ENCODE data around the gene PXK.
"Not testable (repeated sequence)": the region's sequence is repeated elsewhere in the genome, so short reads cannot be mapped to it uniquely, and the experiment has no call there.

Gene PXK

DNA sequence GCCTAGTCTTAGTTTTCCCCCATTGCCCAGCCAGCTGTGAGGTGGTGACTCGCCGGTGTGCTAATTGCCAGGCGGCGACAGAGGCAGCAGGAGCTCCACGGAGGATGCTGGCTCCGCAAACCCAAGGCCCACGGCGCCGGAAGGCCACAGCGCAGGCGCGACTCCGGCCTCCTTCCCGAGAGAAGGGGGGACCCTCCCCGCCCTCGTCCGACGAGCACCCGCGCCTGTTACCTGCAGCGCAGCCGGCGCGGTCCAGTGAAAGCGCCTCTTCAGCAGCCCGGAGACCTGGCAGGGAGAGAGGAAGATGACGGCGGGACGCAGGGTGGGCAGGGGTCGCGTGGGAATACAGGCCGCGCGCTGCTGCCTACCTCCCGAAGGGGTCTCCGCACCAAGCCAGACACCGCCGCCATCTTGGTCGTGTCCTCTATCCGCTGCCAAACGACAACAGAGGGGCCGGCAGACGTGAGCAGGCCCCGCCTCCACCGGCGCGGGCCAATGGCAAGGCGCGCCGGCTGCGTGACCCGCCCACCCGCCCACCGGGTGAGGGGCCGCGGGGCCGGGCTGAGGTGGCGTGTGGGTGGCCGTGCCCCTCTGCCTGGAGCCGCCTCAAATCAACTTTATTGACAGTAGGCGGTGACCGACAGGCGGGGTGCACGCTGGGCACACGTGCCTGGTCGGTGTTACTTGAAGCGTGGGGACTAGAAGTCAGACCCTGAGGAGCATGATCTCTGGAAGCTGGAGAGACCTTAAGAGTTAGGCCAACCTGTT is 100.9 kb downstream of the PXK start, which contains the start of gene PDHB:
PDHB (minus strand) TSS at position 433 of the 768 bp plus-strand sequence; CDS start at position 410, 23 bp downstream.
- H3K4me3 ChIP-seq (ENCODE audit: insufficient read length, low read depth): peak within 1 kb of the TSS; percentile 96
- peaks cover 37% of the 10 kb centered on the region for H3K36me3 ChIP-seq (ENCODE audit: insufficient read depth, insufficient read length, low read length)
- H3K27me3 ChIP-seq (ENCODE audit: insufficient read depth, insufficient read length): no peaks in the 10 kb centered on the region
- no peaks in the 10 kb centered on the region for H3K9me3 ChIP-seq (ENCODE audit: insufficient read depth, low read length)
- TF ChIP-seq SUZ12 (IDR thresholded peaks at IDR 0.05; ENCODE audit: extremely low read depth, insufficient read depth, insufficient read length) (no peak), YY1 (IDR thresholded peaks at IDR 0.05; ENCODE audit: insufficient read depth, insufficient read length) (peak; percentile 79)
- DNase-seq (ENCODE audit: low read depth, low spot score): peak; percentile 86
- H3K9ac ChIP-seq (ENCODE audit: insufficient read length, low read depth): peak within 1 kb of the TSS; percentile 97
- H3K4me1 ChIP-seq (ENCODE audit: insufficient read depth, insufficient read length): peaks cover 3% of the 10 kb centered on the region

DNA sequence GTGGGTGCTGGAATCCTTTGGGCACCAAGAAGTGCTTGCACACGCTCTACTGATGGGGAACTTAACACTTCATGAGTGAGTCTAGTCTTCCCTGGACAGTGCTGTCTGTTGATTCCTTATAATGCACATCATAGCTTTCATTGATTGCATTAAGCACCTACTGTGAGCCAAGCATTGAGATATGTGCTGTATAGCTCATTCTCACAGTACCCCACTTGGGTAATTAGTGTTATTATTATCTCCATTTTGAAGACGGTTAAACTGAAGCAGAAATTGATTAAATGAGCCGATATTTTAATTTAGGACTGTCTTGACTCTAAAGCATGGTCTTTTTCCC is 101.4 kb downstream of the PXK start:
- no peaks in the 10 kb centered on the region for H3K9me3 ChIP-seq (ENCODE audit: insufficient read depth, low read length)
- no peaks in the 10 kb centered on the region for H3K27me3 ChIP-seq (ENCODE audit: insufficient read depth, insufficient read length)
- no peak for TF ChIP-seq YY1 (IDR thresholded peaks at IDR 0.05; ENCODE audit: insufficient read depth, insufficient read length)
- no peak for TF ChIP-seq ZNF274 (IDR thresholded peaks at IDR 0.05; ENCODE audit: low read depth, low read length)
- no peak for TF ChIP-seq SUZ12 (IDR thresholded peaks at IDR 0.05; ENCODE audit: extremely low read depth, insufficient read depth, insufficient read length)
- no peak for DNase-seq (ENCODE audit: low read depth, low spot score)
- H3K9ac ChIP-seq (ENCODE audit: insufficient read length, low read depth): peak overlapping the region; percentile 38
- peak overlapping the region; percentile 21 for H3K4me3 ChIP-seq (ENCODE audit: insufficient read length, low read depth)
- peaks cover 32% of the 10 kb centered on the region for H3K36me3 ChIP-seq (ENCODE audit: insufficient read depth, insufficient read length, low read length)
- peaks cover 3% of the 10 kb centered on the region for H3K4me1 ChIP-seq (ENCODE audit: insufficient read depth, insufficient read length)

DNA sequence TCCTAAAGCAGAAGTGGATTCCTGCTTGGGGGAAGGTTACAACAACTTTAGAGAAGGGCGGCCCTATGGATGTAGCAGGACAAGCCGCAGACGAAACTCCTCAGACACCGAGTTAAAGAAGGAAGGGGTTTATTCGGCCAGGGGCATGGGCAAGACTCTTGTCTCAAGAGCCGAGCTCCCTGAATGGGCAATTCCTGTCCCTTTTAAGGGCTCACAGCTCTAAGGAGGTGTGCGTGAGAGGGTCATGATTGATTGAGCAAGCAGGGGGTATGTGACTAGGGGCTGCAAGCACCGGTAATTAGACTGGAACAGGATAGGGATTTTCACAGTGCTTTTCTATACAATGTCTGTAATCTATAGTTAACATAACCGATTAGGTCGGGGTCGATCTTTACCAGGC is 101.8 kb downstream of the PXK start:
- no peak for TF ChIP-seq YY1 (IDR thresholded peaks at IDR 0.05; ENCODE audit: insufficient read depth, insufficient read length)
- TF ChIP-seq ZNF274 (IDR thresholded peaks at IDR 0.05; ENCODE audit: low read depth, low read length): no peak
- no peak for TF ChIP-seq SUZ12 (IDR thresholded peaks at IDR 0.05; ENCODE audit: extremely low read depth, insufficient read depth, insufficient read length)
- Histone ChIP-seq H3K36me3 (ENCODE audit: insufficient read depth, insufficient read length, low read length) (peaks cover 28% of the 10 kb centered on the region), H3K4me3 (ENCODE audit: insufficient read length, low read depth) (peak overlapping the region; percentile 21), H3K9me3 (ENCODE audit: insufficient read depth, low read length) (no peaks in the 10 kb centered on the region), H3K4me1 (ENCODE audit: insufficient read depth, insufficient read length) (peaks cover 3% of the 10 kb centered on the region), H3K9ac (ENCODE audit: insufficient read length, low read depth) (no peak overlapping the region), H3K27me3 (ENCODE audit: insufficient read depth, insufficient read length) (no peaks in the 10 kb centered on the region)
- DNase-seq (ENCODE audit: low read depth, low spot score): no peak

DNA sequence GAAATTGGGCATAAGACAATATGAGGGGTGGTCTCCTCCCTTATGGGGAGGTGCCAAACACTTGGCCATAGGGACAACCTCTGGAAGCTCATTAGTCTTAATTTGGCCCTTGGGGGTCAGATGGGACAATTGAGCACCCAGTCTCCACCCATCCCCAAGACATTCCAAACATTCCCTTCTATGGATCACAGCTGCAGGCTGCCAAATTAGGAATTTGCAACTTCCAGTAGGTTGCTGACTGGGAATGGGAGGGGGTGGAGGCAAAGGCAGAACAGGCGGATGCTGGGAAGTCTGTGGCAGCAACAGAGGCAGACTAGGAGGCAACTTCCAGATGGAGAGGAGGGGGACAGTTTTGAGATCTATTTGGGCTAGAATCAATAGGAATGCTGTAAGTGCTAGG is 102.3 kb downstream of the PXK start:
- peaks cover 23% of the 10 kb centered on the region for H3K36me3 ChIP-seq (ENCODE audit: insufficient read depth, insufficient read length, low read length)
- TF ChIP-seq ZNF274 (IDR thresholded peaks at IDR 0.05; ENCODE audit: low read depth, low read length) (no peak), YY1 (IDR thresholded peaks at IDR 0.05; ENCODE audit: insufficient read depth, insufficient read length) (no peak), SUZ12 (IDR thresholded peaks at IDR 0.05; ENCODE audit: extremely low read depth, insufficient read depth, insufficient read length) (no peak)
- H3K4me3 ChIP-seq (ENCODE audit: insufficient read length, low read depth): no peak overlapping the region
- H3K9ac ChIP-seq (ENCODE audit: insufficient read length, low read depth): no peak overlapping the region
- no peaks in the 10 kb centered on the region for H3K27me3 ChIP-seq (ENCODE audit: insufficient read depth, insufficient read length)
- peak; percentile 92 for DNase-seq (ENCODE audit: low read depth, low spot score)
- no peaks in the 10 kb centered on the region for H3K9me3 ChIP-seq (ENCODE audit: insufficient read depth, low read length)
- H3K4me1 ChIP-seq (ENCODE audit: insufficient read depth, insufficient read length): peaks cover 3% of the 10 kb centered on the region

DNA sequence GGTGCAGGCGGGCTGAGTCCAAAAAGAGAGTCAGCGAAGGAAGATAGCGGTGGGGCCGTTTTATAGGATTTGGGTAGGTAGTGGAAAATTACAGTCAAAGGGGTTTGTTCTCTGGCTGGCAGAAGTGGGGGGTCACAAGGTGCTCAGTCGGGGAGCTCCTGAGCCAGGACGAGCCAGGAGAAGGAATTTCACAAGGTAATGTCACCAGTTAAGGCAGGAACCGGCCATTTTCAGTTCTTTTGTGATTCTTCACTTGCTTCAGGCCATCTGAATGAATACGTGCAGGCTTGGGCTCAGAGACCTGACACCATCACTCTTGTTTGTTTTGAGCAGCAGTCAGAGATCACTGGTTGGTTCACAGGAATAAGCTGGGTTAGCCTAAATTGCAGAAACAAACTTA is 104.6 kb downstream of the PXK start:
- not testable (repeated sequence) for H3K36me3 ChIP-seq (ENCODE audit: insufficient read depth, insufficient read length, low read length); H3K4me3 ChIP-seq (ENCODE audit: insufficient read length, low read depth); H3K9me3 ChIP-seq (ENCODE audit: insufficient read depth, low read length); H3K4me1 ChIP-seq (ENCODE audit: insufficient read depth, insufficient read length); H3K27me3 ChIP-seq (ENCODE audit: insufficient read depth, insufficient read length); DNase-seq (ENCODE audit: low read depth, low spot score)
- H3K9ac ChIP-seq (ENCODE audit: insufficient read length, low read depth): peak overlapping the region; percentile 27

DNA sequence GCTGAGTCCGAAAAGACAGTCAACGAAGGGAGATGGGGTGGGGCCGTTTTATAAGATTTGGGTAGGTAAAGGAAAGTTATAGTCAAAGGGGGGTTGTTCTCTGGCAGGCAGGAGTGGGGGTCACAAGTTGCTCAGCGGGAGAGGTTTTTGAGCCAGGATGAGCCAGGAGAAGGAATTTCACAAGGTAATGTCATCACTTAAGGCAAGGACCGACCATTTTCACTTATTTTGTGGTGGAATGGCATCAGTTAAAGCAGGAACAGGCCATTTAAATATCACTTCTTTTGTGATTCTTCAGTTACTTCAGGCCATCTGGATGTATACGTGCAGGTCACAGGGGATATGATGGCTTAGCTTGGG is 108.3 kb downstream of the PXK start:
- not testable (repeated sequence) for H3K4me1 ChIP-seq (ENCODE audit: insufficient read depth, insufficient read length); H3K27me3 ChIP-seq (ENCODE audit: insufficient read depth, insufficient read length); DNase-seq (ENCODE audit: low read depth, low spot score); H3K9me3 ChIP-seq (ENCODE audit: insufficient read depth, low read length); H3K36me3 ChIP-seq (ENCODE audit: insufficient read depth, insufficient read length, low read length); H3K4me3 ChIP-seq (ENCODE audit: insufficient read length, low read depth); H3K9ac ChIP-seq (ENCODE audit: insufficient read length, low read depth)

DNA sequence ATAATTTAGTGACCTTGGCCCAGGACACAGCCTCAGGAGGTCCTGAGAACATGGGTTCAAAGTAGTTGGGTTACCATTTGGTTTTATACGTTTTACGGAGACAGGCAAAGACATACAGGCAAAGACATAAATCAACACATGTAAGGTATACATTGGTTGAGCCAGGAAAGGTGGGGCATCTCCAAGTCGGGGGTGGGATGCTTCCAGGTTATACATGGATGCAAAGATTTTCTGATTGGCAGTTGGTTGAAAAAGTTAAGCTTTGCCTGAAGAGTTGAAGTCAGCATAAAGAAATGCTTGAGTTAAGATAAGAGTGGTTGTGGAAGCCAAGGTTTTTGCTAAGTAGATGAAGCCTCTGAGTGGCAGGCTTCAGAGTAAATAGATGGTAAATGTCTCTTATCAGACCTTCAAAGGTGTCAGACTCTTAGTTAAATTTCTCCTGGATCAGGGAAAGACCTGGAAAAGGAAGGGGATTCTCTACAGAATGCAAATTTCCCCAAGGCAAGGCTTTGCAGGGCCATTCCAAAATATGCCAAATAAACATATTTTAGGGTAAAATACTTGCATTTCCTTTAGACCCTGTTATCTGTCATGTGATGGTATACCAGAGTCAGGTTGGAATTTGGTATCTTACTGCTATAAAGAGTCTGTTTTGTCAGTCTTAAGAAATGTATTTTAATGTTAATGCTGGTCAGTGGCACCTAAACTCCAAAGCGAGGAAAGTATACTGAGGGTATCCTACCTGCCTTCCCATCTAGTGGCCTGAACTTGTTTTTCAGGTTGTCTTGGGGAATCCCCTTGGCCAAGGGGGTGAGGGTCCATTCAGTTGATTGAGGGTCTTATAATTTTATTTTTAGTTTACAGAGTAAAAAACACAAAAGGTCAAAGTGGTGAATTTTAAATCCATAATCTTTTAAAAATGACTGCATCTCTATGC is 109.1 kb downstream of the PXK start:
- TF ChIP-seq ZNF274 (IDR thresholded peaks at IDR 0.05; ENCODE audit: low read depth, low read length): no peak
- no peak for TF ChIP-seq SUZ12 (IDR thresholded peaks at IDR 0.05; ENCODE audit: extremely low read depth, insufficient read depth, insufficient read length)
- no peak for TF ChIP-seq YY1 (IDR thresholded peaks at IDR 0.05; ENCODE audit: insufficient read depth, insufficient read length)
- no peak overlapping the region for H3K9ac ChIP-seq (ENCODE audit: insufficient read length, low read depth)

More for the DNA sequence above, 109.1 kb downstream of the PXK start:
- H3K9me3 ChIP-seq (ENCODE audit: insufficient read depth, low read length): no peaks in the 10 kb centered on the region
- H3K4me1 ChIP-seq (ENCODE audit: insufficient read depth, insufficient read length): no peaks in the 10 kb centered on the region
- no peak for DNase-seq (ENCODE audit: low read depth, low spot score)
- H3K36me3 ChIP-seq (ENCODE audit: insufficient read depth, insufficient read length, low read length): no peaks in the 10 kb centered on the region
- H3K27me3 ChIP-seq (ENCODE audit: insufficient read depth, insufficient read length): no peaks in the 10 kb centered on the region
- no peak overlapping the region for H3K4me3 ChIP-seq (ENCODE audit: insufficient read length, low read depth)
